Stimulated activated CD4-positive, alpha-beta T cell treated with anti-CD3 and anti-CD28 coated beads, Interleukin-2, amount 100 ng/mL, for 48 hours (primary cell): ENCODE data around the gene TTC23.

Experiments
- DNase-seq, 2 donors: peaks; one replicate each; pipeline ENCODE4 v3.0.0-alpha.2; 2020

The TTC23 gene

GRCh38 chr15:99163271-99164062 lies 85.9 kb downstream of the TTC23 start:
- DNase-seq = no peak

GRCh38 chr15:99158626-99159412 lies 90.6 kb downstream of the TTC23 start:
- no peak for DNase-seq

- no peak for DNase-seq
These were observed 91.9 kb downstream of the TTC23 start for GRCh38 chr15:99157456-99157855.

- no peak for DNase-seq
These were observed 93.4 kb downstream of the TTC23 start for GRCh38 chr15:99155961-99156443.

- DNase-seq = no peak
These were observed 95.1 kb downstream of the TTC23 start for GRCh38 chr15:99154271-99154670.

GRCh38 chr15:99153026-99153535 lies 96.3 kb downstream of the TTC23 start:
- DNase-seq = no peak

- DNase-seq = no peak
These were observed 98.2 kb downstream of the TTC23 start for GRCh38 chr15:99151156-99151555.

- no peak for DNase-seq
These were observed 100.0 kb downstream of the TTC23 start for GRCh38 chr15:99149366-99149765.

GRCh38 chr15:99148851-99149276 lies 100.5 kb downstream of the TTC23 start:
- DNase-seq = no peak

- no peak for DNase-seq
These were observed 102.7 kb downstream of the TTC23 start for GRCh38 chr15:99146661-99147060.

- DNase-seq = no peak
These were observed 103.6 kb downstream of the TTC23 start for GRCh38 chr15:99145778-99146177.

- no peak for DNase-seq
These were observed 104.4 kb downstream of the TTC23 start for GRCh38 chr15:99145005-99145404.

- DNase-seq = no peak
These were observed 105.4 kb downstream of the TTC23 start for GRCh38 chr15:99143655-99144610.

- no peak for DNase-seq
These were observed 106.1 kb downstream of the TTC23 start for GRCh38 chr15:99143242-99143641.

GRCh38 chr15:99142562-99142961 lies 106.8 kb downstream of the TTC23 start:
- DNase-seq = no peak

- no peak for DNase-seq
These were observed 107.4 kb downstream of the TTC23 start for GRCh38 chr15:99141943-99142342.

- no peak for DNase-seq
These were observed 108.8 kb downstream of the TTC23 start for GRCh38 chr15:99140590-99140989.

- no peak for DNase-seq
These were observed 110.1 kb downstream of the TTC23 start for GRCh38 chr15:99139276-99139675.

GRCh38 chr15:99138491-99138982 lies 110.8 kb downstream of the TTC23 start:
- no peak for DNase-seq

- DNase-seq = no peak
These were observed 111.5 kb downstream of the TTC23 start for GRCh38 chr15:99137877-99138276.

- DNase-seq = no peak
These were observed 112.3 kb downstream of the TTC23 start for GRCh38 chr15:99137111-99137546.

GRCh38 chr15:99135194-99135593 lies 114.2 kb downstream of the TTC23 start:
- no peak for DNase-seq
